Astrocyte of the cerebellum (primary cell): ENCODE results near the gene SHQ1.

ENCODE experiments used
- DNase-seq: peaks from one replicate; pipeline ENCODE4 v3.0.0-alpha.2; 2011; ENCODE audit warnings: low read depth
- H3K4me3 ChIP-seq: 2 replicates; pipeline ENCODE4 v1.5.1; 2011; ENCODE audit warnings: mild to moderate bottlenecking, low read depth, low read length, moderate library complexity
- in situ Hi-C: cut with HindIII; loops from 2 replicates; pipeline ENCODE4 v1.10.0; 2017; ENCODE audit warnings: low sequenced_read_pairs
- TF ChIP-seq, protein P1 (sequence below): IDR thresholded peaks from 2 replicates; pipeline ENCODE4 v1.5.1; 2012; ENCODE audit warnings: low read length, low read depth, moderate library complexity, mild to moderate bottlenecking; ENCODE audit errors: missing control alignments

The SHQ1 gene

DNA sequence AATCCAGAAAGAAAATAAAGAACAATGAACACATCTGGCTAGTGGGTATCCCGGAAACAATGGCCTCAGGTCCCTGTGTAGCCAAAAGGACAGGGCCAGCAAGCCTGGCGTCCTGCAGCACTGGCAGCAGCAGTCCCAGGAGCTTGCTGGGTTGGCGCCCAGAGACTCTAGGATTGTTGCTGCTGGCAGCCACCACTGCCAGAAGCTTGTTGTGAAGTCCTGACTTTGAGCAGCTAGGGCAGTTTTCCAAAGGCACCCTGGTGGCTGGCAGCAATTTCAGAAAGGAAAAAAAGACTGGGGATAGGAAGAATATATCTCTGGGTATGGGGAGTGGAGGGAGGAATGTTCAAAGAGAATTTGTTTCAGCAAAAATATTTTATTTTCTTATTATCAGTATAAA lies 11.3 kb downstream of the SHQ1 start:
- TF ChIP-seq, protein P1, sequence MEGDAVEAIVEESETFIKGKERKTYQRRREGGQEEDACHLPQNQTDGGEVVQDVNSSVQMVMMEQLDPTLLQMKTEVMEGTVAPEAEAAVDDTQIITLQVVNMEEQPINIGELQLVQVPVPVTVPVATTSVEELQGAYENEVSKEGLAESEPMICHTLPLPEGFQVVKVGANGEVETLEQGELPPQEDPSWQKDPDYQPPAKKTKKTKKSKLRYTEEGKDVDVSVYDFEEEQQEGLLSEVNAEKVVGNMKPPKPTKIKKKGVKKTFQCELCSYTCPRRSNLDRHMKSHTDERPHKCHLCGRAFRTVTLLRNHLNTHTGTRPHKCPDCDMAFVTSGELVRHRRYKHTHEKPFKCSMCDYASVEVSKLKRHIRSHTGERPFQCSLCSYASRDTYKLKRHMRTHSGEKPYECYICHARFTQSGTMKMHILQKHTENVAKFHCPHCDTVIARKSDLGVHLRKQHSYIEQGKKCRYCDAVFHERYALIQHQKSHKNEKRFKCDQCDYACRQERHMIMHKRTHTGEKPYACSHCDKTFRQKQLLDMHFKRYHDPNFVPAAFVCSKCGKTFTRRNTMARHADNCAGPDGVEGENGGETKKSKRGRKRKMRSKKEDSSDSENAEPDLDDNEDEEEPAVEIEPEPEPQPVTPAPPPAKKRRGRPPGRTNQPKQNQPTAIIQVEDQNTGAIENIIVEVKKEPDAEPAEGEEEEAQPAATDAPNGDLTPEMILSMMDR = peak; percentile 8
- in situ Hi-C loops = loop anchor here (25.0 kb wide), 1 partner anchor 1100 kb away; the partner anchor contains the start of gene EIF4E3
- no peak overlapping the region for H3K4me3 ChIP-seq
- DNase-seq = peak; percentile 29

DNA sequence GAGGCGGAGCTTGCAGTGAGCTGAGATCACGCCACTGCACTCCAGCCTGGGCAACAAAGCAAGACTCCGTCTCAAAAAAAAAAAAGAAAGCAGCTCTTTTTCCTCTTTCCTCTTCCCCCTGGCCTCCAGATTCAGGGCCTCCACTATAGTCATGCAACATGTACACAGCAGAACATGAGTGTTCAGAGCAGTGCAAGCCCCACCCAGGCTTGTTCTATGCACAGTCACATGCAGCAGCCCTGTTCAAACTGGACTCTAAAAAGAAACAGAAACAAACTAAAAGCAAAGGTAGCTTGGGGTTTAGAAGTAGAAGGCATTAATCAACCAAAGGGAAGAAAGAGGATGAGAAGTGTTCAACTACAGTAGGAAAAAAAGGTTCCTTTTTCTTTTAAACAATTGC lies 11.8 kb downstream of the SHQ1 start:
- DNase-seq = no peak
- TF ChIP-seq, protein P1 = no peak
- in situ Hi-C loops = loop anchor here (25.0 kb wide), 1 partner anchor 1099 kb away; the partner anchor contains the start of gene EIF4E3
- H3K4me3 ChIP-seq = no peak overlapping the region

DNA sequence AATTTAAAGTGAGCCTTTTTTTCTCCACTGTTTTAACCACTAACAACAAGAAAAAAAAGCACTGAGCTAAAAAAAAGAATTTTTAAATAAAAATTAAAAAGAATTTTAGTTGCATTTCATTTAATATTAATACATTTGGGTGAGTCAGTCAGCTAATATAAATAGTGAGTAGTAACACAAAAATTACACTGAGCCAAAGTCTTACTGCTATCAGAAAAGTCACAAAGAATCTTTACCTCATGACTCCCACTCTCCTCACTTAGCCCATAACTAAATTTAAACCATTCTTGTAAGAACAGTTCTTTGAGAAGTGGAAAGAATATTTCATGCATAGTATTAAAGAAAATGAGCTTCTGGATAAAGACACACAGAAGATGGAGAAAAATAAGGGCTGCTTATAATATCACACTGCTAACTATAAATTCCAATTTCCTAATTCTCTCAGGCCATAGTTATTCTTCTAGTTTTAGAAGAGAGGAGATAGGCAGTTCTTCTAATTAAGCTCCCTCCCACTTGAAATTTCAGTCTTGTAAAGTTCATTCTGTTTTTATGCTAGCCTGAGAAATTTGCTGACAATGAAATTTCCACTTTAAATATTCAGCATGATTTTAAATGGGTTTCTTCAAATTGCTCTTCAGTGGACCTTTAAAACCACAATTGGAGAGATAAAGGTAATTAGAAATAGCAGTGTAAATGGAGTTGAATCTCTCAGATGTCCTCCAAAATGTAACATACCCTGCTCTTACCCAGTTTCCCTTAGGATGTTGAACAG lies 17.6 kb downstream of the SHQ1 start:
- H3K4me3 ChIP-seq = no peak overlapping the region
- in situ Hi-C loops = loop anchor here (25.0 kb wide), 1 partner anchor 1093 kb away; the partner anchor contains the start of gene EIF4E3
- no peak for DNase-seq
- TF ChIP-seq, protein P1 = no peak

DNA sequence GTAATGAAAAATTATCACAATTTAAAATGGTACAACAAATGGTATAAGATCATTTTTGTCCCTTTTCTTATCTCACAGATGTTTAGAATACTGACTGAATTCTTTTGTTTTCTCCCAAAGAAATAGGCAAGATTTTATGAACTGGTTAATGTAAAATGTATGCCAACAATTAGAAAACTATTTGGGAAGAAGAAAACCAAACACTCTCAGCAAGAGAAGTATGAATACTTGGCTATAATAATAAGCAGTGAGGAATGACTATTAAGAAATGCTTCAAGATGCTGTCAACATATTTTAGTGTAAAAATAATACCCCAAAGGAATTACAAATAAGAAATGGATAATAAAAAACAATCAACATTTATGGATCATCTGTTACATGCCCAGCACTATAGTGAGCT lies 18.5 kb downstream of the SHQ1 start:
- no peak for DNase-seq
- TF ChIP-seq, protein P1 = no peak
- no peak overlapping the region for H3K4me3 ChIP-seq
- in situ Hi-C loops = loop anchor here (25.0 kb wide), 1 partner anchor 1092 kb away; the partner anchor contains the start of gene EIF4E3

DNA sequence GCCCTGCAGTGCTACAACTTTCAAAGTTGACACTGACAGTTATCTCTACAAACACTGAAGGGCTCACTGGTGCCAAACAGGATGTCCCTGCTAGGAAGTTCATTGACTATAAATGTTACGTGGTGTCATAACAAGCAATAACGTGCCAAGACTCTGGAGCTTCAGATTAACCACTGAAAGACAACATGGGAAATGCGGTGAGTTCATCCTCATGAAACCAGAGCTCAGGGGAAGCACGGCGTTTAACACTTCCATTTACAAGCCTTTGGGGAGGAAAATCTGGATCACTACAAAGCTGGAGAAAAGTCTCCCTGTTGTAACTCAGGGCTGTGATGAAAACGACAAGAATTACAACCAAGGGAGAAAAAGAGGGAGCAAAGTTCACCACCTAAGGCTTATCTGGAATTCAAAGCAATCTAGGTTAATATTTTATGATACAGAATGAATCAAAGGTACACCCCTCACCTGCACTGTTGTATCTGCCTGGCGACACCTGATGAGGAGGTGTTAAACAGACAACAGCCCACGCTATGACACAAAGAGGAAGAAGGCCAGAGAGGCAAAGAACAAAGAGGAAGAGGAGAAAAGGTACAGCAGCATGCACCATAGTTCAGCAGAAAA lies 27.0 kb downstream of the SHQ1 start:
- in situ Hi-C loops = no loop called here
- TF ChIP-seq, protein P1 = no peak
- no peak overlapping the region for H3K4me3 ChIP-seq
- DNase-seq = no peak

DNA sequence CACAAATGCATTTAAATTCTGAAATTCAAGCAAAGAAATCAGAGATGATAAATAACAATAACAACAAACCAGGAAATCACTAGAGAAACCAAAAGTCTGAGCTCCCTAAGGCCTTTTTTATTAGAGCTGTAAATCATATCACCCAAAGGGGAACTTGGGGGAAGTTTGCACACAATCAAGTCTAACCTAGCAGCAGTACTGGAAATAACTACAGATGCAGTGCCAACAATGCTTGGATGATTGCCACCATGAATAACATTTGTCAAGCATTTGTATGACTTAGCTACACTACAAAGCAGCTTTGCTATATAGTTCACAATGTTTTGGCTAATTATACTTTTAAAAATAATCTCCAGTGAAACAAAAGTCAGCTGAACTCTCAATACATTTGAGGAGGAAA lies 27.8 kb downstream of the SHQ1 start:
- in situ Hi-C loops = no loop called here
- H3K4me3 ChIP-seq = no peak overlapping the region
- peak; percentile 49 for DNase-seq
- TF ChIP-seq, protein P1 = no peak
